HepG2 (cell line): ENCODE measurements around the gene DOCK1. TPM values are rescaled to one million over a fixed set of nuclear protein-coding genes. Genes with fewer than 3 reads are reported as not detected.

ENCODE experiments used
- ATAC-seq: fragments of 200-7000 bp; cut with Tn5 transposase; 3 replicates; pipeline ENCODE4 v1.9.1; 2020; ENCODE audit warnings: mild to moderate bottlenecking, moderate library complexity
- BruUV-seq: library from RNA; stranded (reverse); fragments of 400-500 nt; replicated peaks from 2 replicates; lab custom pipeline; 2021; lab: Mats Ljungman, UMichigan
- CTCF ChIA-PET: fragments of 300-600 bp; formaldehyde crosslinking; extraction: SDS; loops from one replicate; lab custom pipeline; 2021; ENCODE audit warnings: low total read pairs, inconsistent platforms, low intra/inter-chr PET ratio; lab: Yijun Ruan, JAX
- POLR2A ChIA-PET: fragments of 350-600 bp; sonication (Branson Sonifier 250); formaldehyde crosslinking; loops from one replicate; lab custom pipeline; 2020; ENCODE audit warnings: antibody characterized with exemption, inconsistent platforms; lab: Yijun Ruan, JAX
- DNase-seq: peaks from one replicate; pipeline ENCODE4 v3.0.0-alpha.2; 2015; ENCODE audit warnings: low spot score
- FAIRE-seq: peaks from 3 replicates; lab custom pipeline; 2011; peaks lifted over from hg19 to GRCh38; lab: Jason Lieb, UNC
- H2AFZ ChIP-seq: one replicate; pipeline ENCODE4 v1.6.1; 2011; ENCODE audit warnings: low read length, inconsistent platforms
- H3K27ac ChIP-seq: fragments of 300-600 bp; 3 replicates; pipeline ENCODE4 v1.8.0; 2011; ENCODE audit warnings: mixed run types, mild to moderate bottlenecking, mixed read lengths, low read length, inconsistent platforms; ENCODE audit not compliant: insufficient read depth; ENCODE audit errors: extremely low read length
- H3K27me3 ChIP-seq, 2 experiments: fragments of 200-600 bp in 1 of 2; 2 replicates in 1 of 2; 3 replicates in 1 of 2; pipeline versions ENCODE4 v1.6.0 to v1.8.0; 2011; ENCODE audit warnings: low read length in 2 of 2, mild to moderate bottlenecking in 2 of 2, moderate library complexity in 2 of 2, inconsistent platforms in 1 of 2; ENCODE audit not compliant: insufficient read depth in 2 of 2, control insufficient read depth in 1 of 2
- H3K36me3 ChIP-seq, 2 experiments: fragments of 200-600 bp in 1 of 2; replicated peaks in 1 of 2; 2 replicates in 1 of 2; 3 replicates in 1 of 2; pipeline versions ENCODE4 v1.5.1 to v1.8.0; 2011; ENCODE audit warnings: low read length in 2 of 2, inconsistent platforms in 1 of 2; ENCODE audit not compliant: insufficient read depth in 2 of 2, control insufficient read depth in 1 of 2
- H3K4me1 ChIP-seq: 2 replicates; pipeline ENCODE4 v1.5.1; 2012; ENCODE audit warnings: low read length, inconsistent platforms; ENCODE audit not compliant: insufficient read depth
- H3K4me2 ChIP-seq: 2 replicates; pipeline ENCODE4 v1.6.0; 2011; ENCODE audit warnings: low read depth, low read length, inconsistent platforms
- H3K4me3 ChIP-seq, 3 experiments: fragments of 200-600 bp in 1 of 3; sonication (generic), shearing (Covaris generic) in 1 of 3; replicated peaks in 1 of 3; 2 replicates each; pipeline ENCODE4 v1.5.1; 2011 to 2016; ENCODE audit warnings: low read length in 3 of 3, inconsistent platforms in 2 of 3, low read depth in 2 of 3, mild to moderate bottlenecking in 2 of 3, control low read depth in 1 of 3, mixed read lengths in 1 of 3; ENCODE audit not compliant: insufficient read depth in 1 of 3
- H3K79me2 ChIP-seq: one replicate; pipeline ENCODE4 v1.6.1; 2011; ENCODE audit warnings: low read length, inconsistent platforms; ENCODE audit not compliant: insufficient read depth
- H3K9ac ChIP-seq: 2 replicates; pipeline ENCODE4 v1.6.0; 2011; ENCODE audit warnings: mild to moderate bottlenecking, low read depth, low read length, inconsistent platforms; ENCODE audit not compliant: insufficient read depth
- H3K9me3 ChIP-seq: 2 replicates; pipeline ENCODE4 v1.5.1; 2012; ENCODE audit warnings: mild to moderate bottlenecking, low read length
- H4K20me1 ChIP-seq: 2 replicates; pipeline ENCODE4 v1.6.0; 2011; ENCODE audit warnings: inconsistent platforms, mild to moderate bottlenecking, low read length, moderate library complexity; ENCODE audit not compliant: insufficient read depth
- AKNA ChIP-seq: sonication (generic); formaldehyde crosslinking; IDR thresholded peaks from 2 replicates; pipeline ENCODE4 v1.4.0; 2020; ENCODE audit warnings: missing genetic modification reagents, borderline replicate concordance
- ATF1 ChIP-seq: IDR thresholded peaks from 2 replicates; pipeline ENCODE4 v1.6.1; 2016; ENCODE audit warnings: mild to moderate bottlenecking, control low read depth
- CTCF ChIP-seq: sonication (generic); formaldehyde crosslinking; IDR thresholded peaks from 2 replicates; pipeline ENCODE4 v1.5.0; 2020; ENCODE audit warnings: mild to moderate bottlenecking, missing genetic modification reagents, moderate library complexity
- DDIT3 ChIP-seq: sonication (generic); formaldehyde crosslinking; IDR thresholded peaks from 2 replicates; pipeline ENCODE4 v1.4.0; 2020; ENCODE audit warnings: mild to moderate bottlenecking, missing genetic modification reagents
- HNRNPK ChIP-seq: fragments of 200-400 bp; formaldehyde crosslinking; IDR thresholded peaks from 2 replicates; pipeline ENCODE4 v1.6.1; 2018; ENCODE audit warnings: low read length, low read depth, moderate library complexity, mild to moderate bottlenecking; ENCODE audit not compliant: poor library complexity, severe bottlenecking
- HNRNPL ChIP-seq: fragments of 200-400 bp; formaldehyde crosslinking; IDR thresholded peaks from 2 replicates; pipeline ENCODE4 v1.6.1; 2017; ENCODE audit warnings: mild to moderate bottlenecking, low read depth, low read length
- NCOA5 ChIP-seq: sonication (generic); formaldehyde crosslinking; IDR thresholded peaks from 2 replicates; pipeline ENCODE4 v1.4.0; 2020; ENCODE audit warnings: missing genetic modification reagents
- NFYC ChIP-seq: IDR thresholded peaks from 2 replicates; pipeline ENCODE4 v1.6.1; 2016; ENCODE audit warnings: missing genetic modification reagents, missing compliant biosample characterization
- STAG1 ChIP-seq: sonication (generic); formaldehyde crosslinking; IDR thresholded peaks from 2 replicates; pipeline ENCODE4 v1.4.0; 2020; ENCODE audit warnings: missing genetic modification reagents
- ZFP41 ChIP-seq: sonication (generic); formaldehyde crosslinking; IDR thresholded peaks from 2 replicates; pipeline ENCODE4 v1.4.0; 2020; ENCODE audit warnings: mild to moderate bottlenecking, missing genetic modification reagents, borderline replicate concordance
- ZKSCAN8 ChIP-seq: IDR thresholded peaks from 2 replicates; pipeline ENCODE4 v1.6.1; 2016; ENCODE audit warnings: borderline replicate concordance, missing genetic modification reagents, missing compliant biosample characterization
- ZNF18 ChIP-seq: sonication (generic); formaldehyde crosslinking; IDR thresholded peaks from 2 replicates; pipeline ENCODE4 v1.8.0; 2022; ENCODE audit warnings: mild to moderate bottlenecking, missing genetic modification reagents; ENCODE audit not compliant: insufficient replicate concordance
- WGBS: methylation state at CpG from one replicate; pipeline ENCODE4 v1.1.6; 2017; ENCODE audit warnings: low lambda C conversion rate; 5-methylcytosine and 5-hydroxymethylcytosine counted together
- in situ Hi-C: cut with HindIII; loops from 2 replicates; pipeline ENCODE4 v1.10.0; 2017; ENCODE audit warnings: low pct_unique_long_range_greater_than_20kb; ENCODE audit not compliant: extremely low pct_ligation_motif_present
- intact Hi-C: fragments of 100-400 bp; cut with micrococcal nuclease; formaldehyde crosslinking; loops from one replicate; pipeline ENCODE4 v1.10.0; 2022; ENCODE audit not compliant: unreplicated experiment
- polyA plus RNA-seq, 8 experiments: library from polyadenylated mRNA; depleted of rRNA in 3 of 8; stranded (reverse) in 7 of 8; unstranded in 1 of 8; fragments of >200 nt; fragmentation: Illumina TruSeq in 4 of 8; extraction: Trizol in 4 of 8; gene quantifications; 2 replicates each; pipeline versions ENCODE4 v1.2.1 to v1.2.3, GENCODE V29; 2011 to 2016; ENCODE audit warnings: low read depth in 4 of 8, missing spikeins in 1 of 8, mixed read lengths in 1 of 8; ENCODE audit not compliant: insufficient read depth in 1 of 8
- total RNA-seq, 5 experiments: library from RNA; depleted of rRNA; stranded (reverse); fragments of >200 nt; fragmentation: Illumina TruSeq; extraction: Trizol; gene quantifications; 2 replicates each; pipeline ENCODE4 v1.2.3, GENCODE V29; 2016; ENCODE audit warnings: low read depth in 1 of 5

Gene DOCK1
- total and polyA plus RNA-seq, 2 of the 13 experiments (the other 11 are each of a cell fraction or from before 2014, with no cell fraction given): 8.3 to 25.5 TPM

GRCh38 chr10:127347202-127347959 is 442.2 kb downstream of the DOCK1 start:
- no peak overlapping the region for H3K4me2 ChIP-seq
- WGBS: 95% methylated on average over 19 of the region's 23 CpGs

More at GRCh38 chr10:127347202-127347959, 442.2 kb downstream of the DOCK1 start:
- FAIRE-seq: no peak
- H3K36me3 ChIP-seq: peaks cover 0 to 18% of the 10 kb centered on the region in 2 experiments; a peak in 4 of 5 replicates
- no peaks in the 10 kb centered on the region for H3K79me2 ChIP-seq
- intact Hi-C loops (no loop called here), in situ Hi-C loops (no loop called here)
- no peak overlapping the region for H3K4me3 ChIP-seq
- TF ChIP-seq NFYC (CRISPR knock-in tag): no peak
- TF ChIP-seq AKNA: no peak
- TF ChIP-seq HNRNPL: no peak
- no peak for TF ChIP-seq ZNF18
- TF ChIP-seq ZFP41 (CRISPR knock-in tag): no peak
- TF ChIP-seq STAG1: peak; percentile 24
- TF ChIP-seq ATF1: no peak
- TF ChIP-seq CTCF: peak; percentile 15; the same call in 1 of the 2 replicates
- TF ChIP-seq NCOA5 (CRISPR knock-in tag): no peak
- no peak for TF ChIP-seq ZKSCAN8
- TF ChIP-seq HNRNPK: peak; percentile 86
- no peak for TF ChIP-seq DDIT3 (CRISPR knock-in tag)
- H3K27ac ChIP-seq: no peak overlapping the region
- POLR2A ChIA-PET: no interaction called here
- no peaks in the 10 kb centered on the region for H3K27me3 ChIP-seq
- H3K9me3 ChIP-seq: no peaks in the 10 kb centered on the region
- no peak overlapping the region for H2AFZ ChIP-seq
- no peak for DNase-seq
- H3K9ac ChIP-seq: no peak overlapping the region
- no peaks in the 10 kb centered on the region for H3K4me1 ChIP-seq
- BruUV-seq: no TSS peak
- CTCF ChIA-PET: no interaction called here
- H4K20me1 ChIP-seq: no peaks in the 10 kb centered on the region
- no peak; the same call in 2 of the 3 replicates for ATAC-seq
